Kidney glomerular epithelial cell (primary cell): ENCODE measurements around the gene PWP2.
"Not testable (repeated sequence)": the region's sequence is repeated elsewhere in the genome, so short reads cannot be mapped to it uniquely, and the experiment has no call there.

ENCODE experiments used
- DNase-seq: peaks from one replicate; lab custom pipeline; 2025; lab: John Stamatoyannopoulos, UW

The PWP2 gene

DNA sequence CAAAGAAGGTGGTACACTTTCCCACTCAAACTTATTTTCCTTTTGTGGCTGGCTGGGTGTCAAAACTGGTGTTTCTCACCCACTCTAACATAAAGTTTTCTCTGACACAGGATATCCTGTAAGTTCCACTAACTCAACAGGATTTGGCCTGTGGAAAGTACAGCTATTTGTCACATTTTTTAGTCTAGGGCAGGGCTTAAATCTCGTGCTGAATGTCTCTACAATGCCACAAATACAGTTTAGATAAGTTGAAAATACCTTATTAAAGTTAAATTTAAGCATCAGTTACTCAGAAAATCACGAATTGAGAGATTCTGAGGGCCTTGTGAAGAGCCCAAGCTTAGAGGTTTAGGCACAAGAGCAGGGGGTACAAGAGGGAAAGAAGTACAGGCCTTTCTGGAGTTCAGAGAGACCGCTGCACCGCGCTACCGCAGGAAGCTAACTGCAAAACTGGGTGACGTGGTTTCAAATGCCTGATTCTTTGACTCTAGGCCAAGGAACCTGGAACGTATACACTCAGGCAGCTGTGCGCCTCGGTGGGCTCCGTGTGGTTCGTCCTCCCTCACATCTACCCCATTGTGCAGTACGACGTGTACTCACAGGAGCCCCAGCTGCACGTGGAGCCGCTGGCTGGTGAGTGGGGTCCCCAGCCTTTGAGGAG is 23.4 kb upstream of the PWP2 start:
- DNase-seq: no peak

DNA sequence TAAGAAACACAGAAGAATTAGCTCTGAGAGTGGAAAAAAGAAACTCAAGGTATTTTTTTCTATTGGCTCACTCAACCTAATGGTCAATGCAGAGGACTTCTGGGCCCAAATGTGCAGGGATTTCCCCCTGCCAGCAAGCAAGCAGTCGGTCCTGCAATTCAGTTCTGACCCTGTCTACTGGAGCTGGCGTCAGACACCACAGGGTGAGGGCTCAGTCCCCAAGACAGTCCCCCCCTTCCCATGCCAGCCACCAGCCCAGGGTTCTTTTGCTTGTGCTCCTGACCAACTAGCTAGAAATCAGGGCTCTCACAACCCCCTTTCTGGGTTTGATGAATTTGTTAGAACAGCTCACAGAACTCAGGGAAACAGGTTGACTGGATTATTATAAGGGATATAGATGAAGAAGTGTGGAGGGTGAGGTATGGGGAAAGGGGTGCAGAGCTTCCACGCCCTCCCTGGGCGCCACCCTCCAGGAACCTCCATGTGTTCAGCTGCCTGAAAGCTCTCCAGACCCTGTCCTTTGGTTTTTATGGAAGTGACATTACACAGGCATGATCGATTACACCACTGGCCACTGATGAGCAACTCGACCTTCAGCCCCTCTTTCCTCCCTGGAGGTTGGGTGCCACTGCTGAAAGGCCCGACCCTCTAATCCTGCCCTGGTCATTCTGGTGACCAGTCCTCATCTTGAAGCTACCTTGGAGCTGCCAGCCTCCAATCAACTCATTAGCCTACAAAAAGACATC is 22.5 kb upstream of the PWP2 start:
- DNase-seq: no peak

DNA sequence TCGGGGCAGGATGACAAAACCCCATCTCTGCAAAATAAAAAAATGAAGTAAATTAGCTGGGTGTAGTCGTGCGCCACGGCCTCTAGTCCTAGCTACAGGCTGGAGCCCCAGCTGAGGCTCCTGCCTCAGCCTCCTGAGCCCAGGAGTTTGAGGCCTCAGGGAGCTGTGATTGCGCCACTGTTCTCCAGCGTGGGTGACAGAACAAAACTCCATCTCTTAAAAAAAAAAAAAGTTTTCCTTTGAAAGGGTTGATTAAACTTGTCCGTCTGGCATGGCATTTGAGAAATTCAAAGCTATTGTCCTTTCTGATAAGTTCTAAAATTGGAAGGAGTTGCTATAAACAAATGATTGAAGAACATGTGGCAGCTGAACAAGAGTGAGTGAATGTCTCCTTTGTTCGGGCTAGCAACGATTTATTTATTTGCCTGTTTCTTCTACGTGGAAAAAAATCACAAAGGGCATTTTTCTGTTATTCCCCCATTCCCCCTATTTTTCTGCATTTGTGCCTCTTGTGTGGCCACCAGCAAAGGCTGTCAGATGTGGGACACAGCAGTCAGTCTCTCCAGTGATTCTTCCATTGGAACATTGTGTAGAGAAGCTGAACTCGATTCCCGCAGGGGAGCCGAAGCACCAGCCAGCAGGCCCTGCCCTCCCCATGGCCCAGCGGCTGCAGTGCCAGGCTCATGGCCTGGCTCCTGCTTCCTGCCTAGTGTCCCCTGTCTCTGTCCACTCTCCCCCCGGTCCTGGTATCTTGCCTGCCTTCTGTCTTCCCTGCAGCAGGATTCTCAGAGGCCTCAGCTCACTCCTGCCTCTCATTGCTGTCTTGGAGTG is 21.5 kb upstream of the PWP2 start:
- DNase-seq: no peak

DNA sequence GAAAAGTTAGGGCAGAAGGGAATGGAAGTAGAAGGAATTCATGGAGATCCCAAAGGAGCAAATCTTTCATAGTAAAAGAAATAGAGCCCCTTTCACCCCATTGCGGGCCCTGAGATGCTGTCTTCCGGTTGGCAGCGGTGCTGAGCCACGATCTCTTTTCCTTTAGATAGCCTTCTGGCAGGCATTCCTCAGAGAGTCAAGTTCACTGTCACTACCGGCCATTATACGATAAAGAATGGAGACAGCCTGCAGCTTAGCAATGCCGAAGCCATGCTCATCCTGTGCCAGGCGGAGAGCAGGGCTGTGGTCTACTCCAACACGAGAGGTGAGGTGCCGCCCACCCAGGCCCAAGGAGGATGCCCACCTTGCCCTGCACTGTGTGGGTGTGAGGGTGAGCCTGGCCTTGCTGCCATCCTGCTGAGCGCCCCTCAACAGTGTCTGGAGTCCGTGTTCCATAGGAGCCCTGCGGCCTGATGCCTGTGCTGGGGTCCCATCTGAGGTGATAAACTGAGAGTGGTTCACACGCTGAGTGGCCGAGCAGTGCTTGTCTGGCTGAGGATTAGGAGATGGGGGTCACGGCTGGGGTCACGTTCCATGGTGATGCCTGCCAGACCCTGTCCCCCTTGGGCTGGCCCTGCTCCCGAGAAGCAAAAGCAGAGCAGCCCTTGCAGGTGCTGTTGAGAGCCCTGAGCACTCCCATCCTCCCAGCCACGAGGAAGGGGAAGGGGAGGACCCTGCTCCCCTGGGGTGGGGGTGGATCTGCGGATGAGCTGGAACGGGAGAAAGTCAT is 20.4 kb upstream of the PWP2 start:
- no peak for DNase-seq

DNA sequence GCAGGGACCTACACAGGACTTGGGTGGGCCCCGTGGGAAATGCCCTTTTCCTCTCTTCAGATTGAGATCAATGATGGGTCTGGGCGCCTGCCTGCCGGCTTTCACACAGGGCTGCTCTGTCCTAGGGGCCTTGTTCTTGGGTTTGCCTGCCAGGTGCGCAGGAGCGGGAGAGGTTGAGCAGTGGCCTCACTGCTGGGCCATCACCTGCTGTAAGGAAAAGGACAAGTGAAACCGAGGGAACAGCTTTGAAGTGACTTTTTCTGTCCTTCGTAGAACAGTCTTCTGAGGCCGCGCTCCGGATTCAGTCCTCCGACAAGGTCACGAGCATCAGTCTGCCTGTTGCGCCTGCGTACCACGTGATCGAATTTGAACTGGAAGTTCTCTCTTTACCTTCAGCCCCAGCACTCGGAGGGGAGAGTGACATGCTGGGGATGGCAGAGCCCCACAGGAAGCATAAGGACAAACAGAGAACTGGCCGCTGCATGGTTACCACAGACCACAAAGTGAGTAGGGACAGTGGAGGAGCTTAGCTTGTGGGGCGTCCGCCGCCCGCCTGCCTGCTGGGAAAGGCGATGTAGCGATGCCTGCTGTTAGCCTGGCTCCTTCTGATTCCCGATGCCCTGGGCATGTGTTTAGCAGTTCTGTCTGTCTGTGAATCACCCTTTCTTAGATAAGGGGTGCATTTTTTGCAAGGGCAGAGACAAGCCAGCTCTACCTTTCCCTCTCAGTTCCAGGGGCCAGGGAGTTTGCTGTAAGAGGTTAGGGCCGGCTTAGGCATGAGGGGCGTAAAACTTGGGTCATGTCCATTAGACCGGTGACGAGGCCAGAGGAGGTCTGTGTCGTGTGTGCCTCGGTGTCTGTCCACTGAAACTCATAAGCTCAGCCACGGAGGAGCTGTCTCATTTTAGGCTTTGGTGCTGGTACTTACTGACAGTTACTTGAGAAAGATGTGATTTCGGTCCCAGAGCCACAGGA is 19.5 kb upstream of the PWP2 start:
- DNase-seq: no peak

DNA sequence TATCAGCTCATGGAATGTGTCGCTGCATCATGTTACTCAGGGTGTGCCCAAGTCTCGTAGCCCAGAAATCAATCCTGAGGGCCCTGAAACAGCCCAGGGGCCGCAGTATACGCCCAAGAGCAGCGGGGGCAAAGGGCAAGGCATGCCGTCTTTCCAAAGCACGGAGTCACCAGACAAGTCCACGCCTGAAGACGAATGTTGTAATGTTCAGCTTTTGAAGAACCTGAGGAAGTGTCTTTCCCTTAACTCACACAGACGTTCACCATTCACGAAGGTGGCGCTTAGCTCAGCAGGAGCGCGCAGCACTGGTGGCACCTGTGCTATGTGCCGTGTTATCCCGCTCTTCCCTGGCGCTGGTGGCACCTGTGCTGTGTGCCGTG is 18.8 kb upstream of the PWP2 start:
- DNase-seq: no peak

DNA sequence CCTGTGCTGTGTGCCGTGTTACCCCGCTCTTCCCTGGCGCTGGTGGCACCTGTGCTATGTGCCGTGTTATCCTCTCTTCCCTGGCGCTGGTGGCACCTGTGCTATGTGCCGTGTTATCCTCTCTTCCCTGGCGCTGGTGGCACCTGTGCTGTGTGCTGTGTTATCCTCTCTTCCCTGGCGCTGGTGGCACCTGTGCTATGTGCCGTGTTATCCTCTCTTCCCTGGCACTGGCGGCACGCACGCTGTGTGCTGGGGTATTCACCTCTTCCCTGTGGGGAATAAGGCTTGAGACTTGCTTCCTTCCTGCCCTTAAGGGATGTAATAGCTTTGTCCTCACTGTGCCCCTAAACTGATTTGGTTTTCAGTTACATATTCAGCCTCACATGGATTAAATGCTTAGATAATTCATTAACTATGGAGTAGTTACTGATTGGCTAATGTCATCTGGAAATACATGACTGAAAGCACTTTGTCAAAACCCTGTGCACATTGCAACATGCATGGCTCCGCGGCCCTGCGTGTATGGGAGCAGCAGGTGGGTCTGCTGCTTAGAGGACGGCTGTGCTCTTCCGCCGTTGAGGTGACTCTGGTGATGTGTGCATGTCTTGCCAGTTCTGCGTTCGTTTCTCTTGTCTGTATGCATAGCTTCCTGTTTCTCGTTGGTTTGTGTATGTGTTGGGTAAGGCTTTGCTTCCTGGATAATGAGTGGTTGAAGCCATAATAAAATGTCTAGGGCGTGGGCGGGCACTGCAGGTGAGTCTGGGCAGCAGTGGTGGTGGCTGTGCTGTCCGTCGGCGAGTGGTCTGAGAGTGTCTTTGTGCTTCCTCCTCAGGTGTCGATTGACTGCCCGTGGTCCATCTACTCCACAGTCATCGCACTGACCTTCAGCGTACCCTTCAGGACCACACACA is 17.9 kb upstream of the PWP2 start:
- DNase-seq: no peak

DNA sequence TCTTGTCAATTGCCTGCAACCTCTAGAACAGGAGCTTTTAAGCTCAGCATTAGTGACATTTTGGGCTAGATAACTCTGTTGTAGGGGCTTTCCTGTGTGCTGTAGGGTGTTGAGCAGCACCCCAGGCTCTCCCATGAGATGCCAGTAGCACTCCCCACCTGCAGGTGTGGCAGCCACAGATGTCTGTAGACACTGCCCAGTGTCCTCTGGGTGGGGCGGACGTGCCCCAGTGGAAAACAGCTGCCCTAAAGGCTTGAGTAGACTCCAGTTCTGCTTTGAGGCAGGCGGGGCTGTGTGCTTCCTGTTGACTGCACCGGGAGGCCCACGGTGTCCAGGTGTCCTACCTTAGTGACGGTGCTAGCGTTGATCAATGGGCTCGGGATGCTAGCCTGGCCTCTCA is 16.9 kb upstream of the PWP2 start:
- no peak for DNase-seq

DNA sequence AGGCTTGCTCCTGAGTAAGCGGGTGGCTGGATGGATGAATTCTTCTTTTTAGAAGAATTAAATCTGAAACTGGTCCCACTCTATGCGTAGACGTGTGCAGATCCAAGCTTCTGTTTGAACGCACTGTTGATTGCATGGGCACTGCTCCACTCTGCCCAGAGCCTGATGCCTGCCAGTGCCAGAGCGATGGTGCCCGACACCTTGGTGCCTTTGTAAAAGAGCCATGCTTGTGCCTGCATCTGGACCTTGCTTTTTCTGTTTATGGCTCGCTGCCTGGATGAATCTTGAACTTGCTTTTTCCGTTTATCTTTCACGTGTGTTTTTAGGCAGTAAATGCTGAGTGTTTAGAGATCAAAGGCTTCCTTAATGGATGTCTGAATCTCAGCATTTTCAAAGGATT is 15.0 kb upstream of the PWP2 start:
- DNase-seq: no peak

DNA sequence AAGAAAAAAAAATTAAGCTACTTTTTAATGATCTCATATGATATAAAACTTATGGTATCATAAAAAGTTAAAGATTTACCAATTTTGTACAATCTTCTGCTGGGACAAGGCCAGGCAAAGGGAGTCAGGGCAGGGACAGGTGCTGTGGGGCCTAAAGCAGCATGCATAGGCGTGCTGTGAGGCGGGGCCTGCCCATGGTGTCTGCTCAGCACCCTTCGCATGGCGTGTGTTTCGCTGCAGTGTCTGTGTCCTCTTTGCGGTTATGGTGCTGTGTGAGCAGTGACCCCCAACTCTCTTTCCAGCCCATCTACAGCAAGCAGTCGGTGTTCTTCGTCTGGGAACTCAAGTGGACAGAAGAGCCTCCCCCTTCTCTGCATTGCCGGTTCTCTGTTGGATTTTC is 13.4 kb upstream of the PWP2 start:
- no peak for DNase-seq

DNA sequence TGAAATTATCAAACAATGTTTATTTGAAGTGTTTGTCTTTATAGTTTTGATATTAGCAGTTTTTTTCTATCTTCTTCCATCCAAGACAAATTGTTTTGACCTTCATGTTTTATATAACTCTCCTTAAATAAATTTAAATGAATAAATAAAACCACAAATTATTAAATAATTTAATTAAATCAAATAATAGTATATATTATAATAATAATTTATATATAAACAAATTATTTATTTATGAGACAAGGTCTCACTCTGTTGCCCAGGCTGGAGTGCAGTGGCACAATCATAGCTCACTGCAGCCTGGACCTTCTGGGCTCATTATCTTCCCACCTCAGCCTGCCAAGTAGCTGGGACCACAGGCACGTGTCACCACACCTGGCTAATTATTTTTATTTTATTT is 12.4 kb upstream of the PWP2 start:
- no peak for DNase-seq

DNA sequence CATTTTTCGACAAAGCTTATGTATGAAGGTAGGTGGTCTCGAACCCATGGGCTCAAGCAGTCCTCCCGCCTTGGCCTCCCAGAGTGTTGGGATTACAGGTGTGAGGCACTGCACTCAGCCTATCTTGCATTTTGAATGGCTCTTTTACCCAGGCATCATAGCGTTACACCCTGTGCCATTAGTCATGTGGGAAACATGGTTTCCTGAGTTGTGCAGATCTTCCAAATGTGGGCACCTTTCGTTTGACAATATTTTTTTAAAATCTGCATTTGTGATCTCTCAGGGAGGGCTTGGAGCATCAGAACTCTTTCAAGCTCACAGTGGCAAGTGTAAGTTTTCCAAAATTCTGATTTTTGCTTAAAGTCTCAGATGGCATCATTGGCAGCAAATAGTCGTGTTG is 8.7 kb upstream of the PWP2 start:
- not testable (repeated sequence) for DNase-seq

DNA sequence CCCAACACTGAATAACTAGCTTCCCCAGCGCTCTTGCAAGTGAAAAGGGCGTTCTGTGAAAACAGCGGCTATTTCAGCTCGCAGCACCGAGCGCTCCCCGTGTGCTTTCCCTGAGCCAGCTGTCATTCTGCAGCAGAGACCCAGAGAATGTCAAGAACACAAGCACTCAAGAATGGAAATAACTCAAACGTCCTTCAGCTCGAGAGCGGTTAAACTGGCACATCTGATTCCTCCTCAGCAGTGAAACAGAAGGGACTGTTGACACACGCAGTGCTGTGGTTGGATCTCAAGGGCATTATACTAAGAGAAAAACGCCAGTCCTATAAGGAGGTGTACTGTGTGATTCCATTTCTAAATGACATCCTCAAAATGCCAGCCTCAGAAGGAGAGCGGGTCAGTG is 8.2 kb upstream of the PWP2 start:
- not testable (repeated sequence) for DNase-seq

DNA sequence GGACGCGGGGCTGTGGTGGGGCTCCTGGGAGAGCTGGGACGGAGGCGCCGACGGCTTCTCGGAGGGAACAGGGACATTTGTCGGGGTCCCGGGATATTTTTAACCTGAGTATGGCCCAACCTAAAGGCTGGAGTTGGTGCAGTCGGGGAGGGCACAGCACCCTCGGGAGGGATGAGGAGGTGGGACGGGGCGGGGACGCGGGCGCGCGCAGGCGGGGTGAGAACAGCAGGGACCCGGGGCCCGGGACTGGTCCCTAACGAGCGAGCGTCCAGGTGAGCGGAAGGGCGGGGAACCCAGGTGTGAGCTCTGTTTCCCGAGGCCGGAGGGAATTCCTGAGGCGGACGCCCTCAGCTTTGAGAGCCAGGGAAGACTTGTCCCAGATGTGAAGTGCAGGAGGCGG is 390 bp downstream of the PWP2 start:
- not testable (repeated sequence) for DNase-seq

DNA sequence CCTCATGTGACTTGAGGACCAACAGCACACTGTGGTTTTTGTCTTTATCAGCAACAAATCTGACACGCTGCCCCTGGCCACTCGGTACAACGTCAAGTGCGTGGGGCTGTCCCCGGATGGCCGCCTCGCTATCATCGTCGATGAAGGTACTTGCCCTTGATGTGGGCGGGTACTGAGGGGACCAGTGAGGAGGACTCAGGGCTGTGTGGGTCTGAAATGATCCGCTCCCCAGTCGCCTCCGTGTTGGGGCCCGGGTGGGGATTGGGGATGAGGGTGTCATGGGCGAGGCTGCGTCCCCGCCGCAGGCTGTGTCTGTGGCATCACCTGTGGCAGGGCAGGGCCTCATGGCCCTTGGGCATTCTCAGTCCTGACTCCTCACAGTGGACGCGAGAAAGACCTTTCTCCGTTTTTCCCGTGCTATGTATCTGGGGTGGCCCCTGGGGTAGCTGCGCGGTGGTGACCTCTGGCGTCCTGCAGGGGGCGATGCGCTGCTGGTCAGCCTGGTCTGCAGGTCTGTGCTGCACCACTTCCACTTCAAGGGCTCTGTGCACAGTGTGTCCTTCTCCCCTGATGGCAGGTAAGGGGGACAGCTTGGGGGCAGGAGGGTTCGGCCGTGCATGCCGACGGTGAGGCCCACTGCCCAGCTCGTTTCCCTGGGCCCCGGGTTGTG is 6.6 kb downstream of the PWP2 start:
- not testable (repeated sequence) for DNase-seq

DNA sequence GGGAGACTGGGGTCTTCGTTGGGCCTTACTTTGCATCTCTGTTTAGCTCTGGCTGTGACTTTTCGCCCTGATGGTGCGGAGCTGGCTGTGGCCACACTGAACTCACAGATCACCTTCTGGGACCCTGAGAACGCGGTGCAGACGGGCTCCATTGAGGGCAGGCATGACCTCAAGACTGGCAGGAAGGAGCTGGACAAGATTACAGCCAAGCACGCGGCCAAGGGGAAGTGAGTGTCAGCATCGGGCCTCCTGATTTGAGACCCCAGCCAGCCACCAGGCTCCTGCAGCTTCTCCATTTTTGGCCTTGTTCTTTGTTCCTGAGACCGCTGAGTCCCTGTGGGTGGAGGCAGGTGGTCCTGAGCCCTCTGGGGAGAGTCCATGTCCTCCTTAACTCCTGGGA is 14.9 kb downstream of the PWP2 start:
- DNase-seq: not testable (repeated sequence)

DNA sequence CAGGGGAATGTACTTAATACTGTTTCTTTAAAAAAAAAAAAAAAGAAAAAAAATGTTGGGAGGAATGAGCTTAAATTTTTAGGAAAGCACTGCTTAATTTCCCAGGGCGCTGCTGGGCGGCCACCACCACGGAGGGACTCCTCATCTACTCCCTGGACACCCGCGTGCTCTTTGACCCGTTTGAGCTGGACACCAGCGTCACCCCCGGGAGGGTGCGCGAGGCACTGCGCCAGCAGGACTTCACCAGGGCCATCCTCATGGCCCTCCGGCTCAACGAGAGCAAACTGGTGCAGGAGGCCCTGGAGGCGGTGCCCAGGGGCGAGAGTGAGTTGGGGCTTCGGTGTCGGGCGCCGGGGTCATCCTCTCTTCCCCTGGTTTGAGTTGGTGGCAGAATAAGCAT is 20.6 kb downstream of the PWP2 start:
- not testable (repeated sequence) for DNase-seq

DNA sequence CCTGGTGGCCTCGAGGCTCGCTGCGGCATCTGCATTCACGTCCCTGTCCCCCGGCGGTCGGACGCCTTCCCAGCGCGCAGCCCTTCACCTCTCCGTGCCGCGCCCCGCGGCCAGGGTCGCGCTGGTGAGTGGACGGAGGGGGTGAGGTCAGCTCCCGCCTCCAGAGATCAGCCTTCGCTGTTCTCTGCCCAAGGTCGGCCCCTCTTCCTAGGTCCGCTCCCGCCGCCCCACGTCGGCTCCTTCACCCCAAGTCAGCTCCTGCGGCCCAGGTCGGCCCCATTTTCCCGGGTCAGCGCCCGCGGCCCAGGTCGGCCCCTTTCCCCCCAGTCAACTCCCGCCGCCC is 26.5 kb downstream of the PWP2 start:
- DNase-seq: not testable (repeated sequence)

DNA sequence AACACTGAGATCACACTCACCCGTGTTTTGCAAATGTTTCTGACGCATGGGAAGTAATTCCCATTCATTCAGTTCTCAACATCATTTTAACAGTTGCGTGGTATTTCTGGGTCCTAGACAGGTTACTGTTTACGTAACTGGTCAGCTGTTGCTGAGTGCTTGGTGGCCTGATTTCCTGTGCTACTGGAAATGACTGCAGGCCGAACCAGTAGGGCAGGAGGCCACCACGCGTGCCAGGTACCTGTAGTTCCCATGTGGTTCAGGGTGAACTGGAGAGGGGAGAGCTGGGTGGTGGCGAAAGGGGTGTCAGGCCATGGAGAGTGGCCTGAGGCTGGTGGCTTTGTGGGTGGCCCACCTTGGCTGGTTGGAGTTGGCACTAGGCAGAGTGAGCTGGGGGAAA is 27.5 kb downstream of the PWP2 start:
- not testable (repeated sequence) for DNase-seq
